ENCODE data around the gene ADAM15.

Gene ADAM15

GRCh38 chr1:155057104-155057503 lies 6.0 kb downstream of the ADAM15 start:
- H3K4me1 ChIP-seq (ENCODE audit: control insufficient read depth, low read length): peaks cover 23% of the 10 kb centered on the region
- H3K36me3 ChIP-seq (ENCODE audit: control insufficient read depth, low read length): peaks cover 30% of the 10 kb centered on the region; the same call in 1 of the 2 replicates
- no peak overlapping the region for H3K4me3 ChIP-seq (ENCODE audit: low read length)
- H3K27me3 ChIP-seq (ENCODE audit: control insufficient read depth, low read length): no peaks in the 10 kb centered on the region
- TF ChIP-seq EZH2phosphoT487 (IDR thresholded peaks at IDR 0.05; ENCODE audit: borderline replicate concordance, low read length): no peak
- TF ChIP-seq CTCF (IDR thresholded peaks at IDR 0.05; ENCODE audit: low read depth, low read length, poor library complexity, severe bottlenecking): no peak
- peaks cover 7% of the 10 kb centered on the region; the same call in 1 of the 2 replicates for H4K20me1 ChIP-seq (ENCODE audit: control insufficient read depth, insufficient read depth, low read depth, low read length)
- no peaks in the 10 kb centered on the region for H3K9me3 ChIP-seq (ENCODE audit: control insufficient read depth, insufficient read depth, low read length)
- no peak overlapping the region for H3K4me2 ChIP-seq (ENCODE audit: low read length)
- H3K27ac ChIP-seq (ENCODE audit: low read depth, low read length): no peak overlapping the region
- H3F3A ChIP-seq (ENCODE audit: control insufficient read depth, insufficient read depth): no peaks in the 10 kb centered on the region
- no peaks in the 10 kb centered on the region for H3K9me2 ChIP-seq (replicated peaks; ENCODE audit: control insufficient read depth, low read length)
- H3K79me2 ChIP-seq (ENCODE audit: control insufficient read depth, low read length): peaks cover 1% of the 10 kb centered on the region

GRCh38 chr1:155057788-155058211 lies 6.7 kb downstream of the ADAM15 start:
- Histone ChIP-seq H3F3A (ENCODE audit: control insufficient read depth, insufficient read depth) (no peaks in the 10 kb centered on the region), H3K4me1 (ENCODE audit: control insufficient read depth, low read length) (peaks cover 23% of the 10 kb centered on the region), H3K4me2 (ENCODE audit: low read length) (no peak overlapping the region), H3K4me3 (ENCODE audit: low read length) (no peak overlapping the region), H3K9me2 (replicated peaks; ENCODE audit: control insufficient read depth, low read length) (no peaks in the 10 kb centered on the region), H3K27me3 (ENCODE audit: control insufficient read depth, low read length) (no peaks in the 10 kb centered on the region), H3K27ac (ENCODE audit: low read depth, low read length) (no peak overlapping the region), H4K20me1 (ENCODE audit: control insufficient read depth, insufficient read depth, low read depth, low read length) (peaks cover 7% of the 10 kb centered on the region; the same call in 1 of the 2 replicates), H3K9me3 (ENCODE audit: control insufficient read depth, insufficient read depth, low read length) (no peaks in the 10 kb centered on the region), H3K36me3 (ENCODE audit: control insufficient read depth, low read length) (peaks cover 30% of the 10 kb centered on the region; the same call in 1 of the 2 replicates), H3K79me2 (ENCODE audit: control insufficient read depth, low read length) (no peaks in the 10 kb centered on the region)
- no peak for TF ChIP-seq EZH2phosphoT487 (IDR thresholded peaks at IDR 0.05; ENCODE audit: borderline replicate concordance, low read length)
- no peak for TF ChIP-seq CTCF (IDR thresholded peaks at IDR 0.05; ENCODE audit: low read depth, low read length, poor library complexity, severe bottlenecking)

GRCh38 chr1:155060736-155061135 lies 9.6 kb downstream of the ADAM15 start:
- Histone ChIP-seq H3K36me3 (ENCODE audit: control insufficient read depth, low read length) (peaks cover 28% of the 10 kb centered on the region), H3K4me2 (ENCODE audit: low read length) (no peak overlapping the region), H4K20me1 (ENCODE audit: control insufficient read depth, insufficient read depth, low read depth, low read length) (peaks cover 10% of the 10 kb centered on the region; the same call in 1 of the 2 replicates), H3K9me3 (ENCODE audit: control insufficient read depth, insufficient read depth, low read length) (no peaks in the 10 kb centered on the region), H3K27ac (ENCODE audit: low read depth, low read length) (no peak overlapping the region), H3K27me3 (ENCODE audit: control insufficient read depth, low read length) (no peaks in the 10 kb centered on the region), H3K79me2 (ENCODE audit: control insufficient read depth, low read length) (peaks cover 16% of the 10 kb centered on the region), H3K4me1 (ENCODE audit: control insufficient read depth, low read length) (peaks cover 35% of the 10 kb centered on the region), H3K9me2 (replicated peaks; ENCODE audit: control insufficient read depth, low read length) (no peaks in the 10 kb centered on the region), H3K4me3 (ENCODE audit: low read length) (no peak overlapping the region), H3F3A (ENCODE audit: control insufficient read depth, insufficient read depth) (peaks cover 4% of the 10 kb centered on the region; the same call in 1 of the 2 replicates)
- no peak for TF ChIP-seq CTCF (IDR thresholded peaks at IDR 0.05; ENCODE audit: low read depth, low read length, poor library complexity, severe bottlenecking)
- TF ChIP-seq EZH2phosphoT487 (IDR thresholded peaks at IDR 0.05; ENCODE audit: borderline replicate concordance, low read length): no peak

Measured in DOHH2 (cell line).